Right lobe of liver (tissue), 6 donors: Measurements from ENCODE around the gene TBC1D2. TPM values are rescaled to one million over a fixed set of nuclear protein-coding genes. Genes with fewer than 3 reads are reported as not detected.

Experiments
- ATAC-seq, 4 donors: fragments of 200-7000 bp; cut with Tn5 transposase; one replicate each; pipeline ENCODE4 v1.9.1; 2020; ENCODE audit warnings: mild to moderate bottlenecking in 4 of 4, moderate library complexity in 4 of 4
- DNase-seq, 3 donors: peaks; one replicate each; pipeline ENCODE4 v3.0.0-alpha.2; 2020
- H3K27ac ChIP-seq, 3 donors: fragments of 200-600 bp; one replicate each; pipeline ENCODE4 v1.8.0; 2022
- H3K27me3 ChIP-seq, 2 donors: fragments of 200-600 bp; one replicate each; pipeline ENCODE4 v1.8.0; 2022
- H3K36me3 ChIP-seq, 4 donors: fragments of 200-600 bp; sonication (generic) in 1 of 4; one replicate each; pipeline versions ENCODE4 v1.5.1 to v1.8.0; 2017 to 2022; ENCODE audit warnings: control low read depth in 1 of 4
- H3K4me1 ChIP-seq, 4 donors: fragments of 200-600 bp; sonication (generic) in 1 of 4; one replicate each; pipeline versions ENCODE4 v1.5.1 to v1.8.0; 2017 to 2022; ENCODE audit warnings: control low read depth in 1 of 4
- H3K4me3 ChIP-seq, 3 donors: fragments of 200-600 bp; one replicate each; pipeline ENCODE4 v1.8.0; 2022
- H3K9me3 ChIP-seq, 4 donors: fragments of 200-600 bp; sonication (generic) in 1 of 4; one replicate each; pipeline versions ENCODE4 v1.5.1 to v1.8.0; 2017 to 2022; ENCODE audit warnings: control low read depth in 1 of 4
- POLR2A ChIP-seq: fragments of 450-650 bp; IDR thresholded peaks from one replicate; pipeline ENCODE4 v1.6.1; 2017; ENCODE audit warnings: antibody characterized with exemption, mild to moderate bottlenecking
- WGBS: methylation state at CpG from one replicate; pipeline ENCODE4 v1.1.6; 2018; ENCODE audit warnings: low coverage, low lambda C conversion rate; ENCODE audit not compliant: insufficient coverage; ENCODE audit errors: missing lambda C conversion rate; 5-methylcytosine and 5-hydroxymethylcytosine counted together
- intact Hi-C, 2 donors: fragments of 100-400 bp; cut with DNase I; formaldehyde crosslinking; loops; one replicate each; pipeline versions ENCODE4 v1.11.2 to v1.14.1; 2022
- total RNA-seq, 6 experiments: library from RNA; depleted of rRNA in 2 of 6; stranded (reverse); fragments of >200 nt in 2 of 6; fragmentation: NEBNext Ultra II Directional in 3 of 6; extraction: Animal tissue kit (Norgen Biotek cat#: 25700) in 3 of 6; gene quantifications; one replicate each; pipeline versions ENCODE4 v1.1.0 to v1.2.4, GENCODE V29; 2016 to 2023
- TF ChIP-seq, protein P1 (sequence below), 4 donors: fragments of 200-600 bp in 3 of 4; fragments of 450-650 bp in 1 of 4; IDR thresholded peaks; one replicate each; pipeline versions ENCODE4 v1.5.1 to v1.8.0; 2016 to 2022; ENCODE audit warnings: antibody characterized with exemption in 4 of 4, mild to moderate bottlenecking in 2 of 4
- donor health status: DM: no; HTN: yes; CAD: no.
- donor health status: DM: no; HTN: no; CAD: no.
- donor health status: DM: no; HTN: no; CAD: no.
- donor health status: DM: no; HTN: yes; CAD: no.
- donor health status: DM: no; HTN: yes; CAD: no.

The TBC1D2 gene
- total RNA-seq, 6 experiments from 2014 or later = 5.1 to 17.5 (median 9.7) TPM

DNA sequence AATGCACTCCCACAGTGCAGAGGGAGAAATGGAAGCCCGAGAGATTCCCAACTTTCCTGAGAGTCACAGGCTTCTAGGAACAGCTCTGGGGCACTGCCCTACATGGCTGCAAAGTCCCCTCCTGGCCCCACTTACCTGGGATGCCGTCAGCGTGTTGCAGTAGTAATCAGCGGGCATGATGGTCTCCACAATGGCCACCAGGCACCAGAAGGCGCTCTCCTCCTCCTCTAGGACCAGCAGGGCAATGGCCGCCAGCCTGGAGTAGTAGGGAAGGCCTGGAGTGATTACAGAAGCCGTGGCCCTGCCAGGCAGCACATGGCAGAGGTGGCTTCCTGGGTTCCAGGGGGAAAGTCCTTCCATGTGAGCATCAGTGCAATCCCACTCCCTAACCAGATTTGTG, 52.3 kb downstream of the TBC1D2 start:
- H3K4me3 ChIP-seq = no peak overlapping the region
- no peaks in the 10 kb centered on the region for H3K27me3 ChIP-seq
- peaks cover 0 to 11% (median 0%) of the 10 kb centered on the region in 4 donors for H3K4me1 ChIP-seq
- intact Hi-C loops = no loop called here
- DNase-seq = no peak
- H3K27ac ChIP-seq = no peak overlapping the region
- ATAC-seq = no peak
- no CpG with 5 or more reads among the region's 7 CpGs for whole genome bisulfite sequencing
- no peaks in the 10 kb centered on the region for H3K36me3 ChIP-seq
- H3K9me3 ChIP-seq = no peaks in the 10 kb centered on the region
- TF ChIP-seq, protein P1, sequence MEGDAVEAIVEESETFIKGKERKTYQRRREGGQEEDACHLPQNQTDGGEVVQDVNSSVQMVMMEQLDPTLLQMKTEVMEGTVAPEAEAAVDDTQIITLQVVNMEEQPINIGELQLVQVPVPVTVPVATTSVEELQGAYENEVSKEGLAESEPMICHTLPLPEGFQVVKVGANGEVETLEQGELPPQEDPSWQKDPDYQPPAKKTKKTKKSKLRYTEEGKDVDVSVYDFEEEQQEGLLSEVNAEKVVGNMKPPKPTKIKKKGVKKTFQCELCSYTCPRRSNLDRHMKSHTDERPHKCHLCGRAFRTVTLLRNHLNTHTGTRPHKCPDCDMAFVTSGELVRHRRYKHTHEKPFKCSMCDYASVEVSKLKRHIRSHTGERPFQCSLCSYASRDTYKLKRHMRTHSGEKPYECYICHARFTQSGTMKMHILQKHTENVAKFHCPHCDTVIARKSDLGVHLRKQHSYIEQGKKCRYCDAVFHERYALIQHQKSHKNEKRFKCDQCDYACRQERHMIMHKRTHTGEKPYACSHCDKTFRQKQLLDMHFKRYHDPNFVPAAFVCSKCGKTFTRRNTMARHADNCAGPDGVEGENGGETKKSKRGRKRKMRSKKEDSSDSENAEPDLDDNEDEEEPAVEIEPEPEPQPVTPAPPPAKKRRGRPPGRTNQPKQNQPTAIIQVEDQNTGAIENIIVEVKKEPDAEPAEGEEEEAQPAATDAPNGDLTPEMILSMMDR (IDR thresholded peaks at IDR 0.05) = no peak
- TF ChIP-seq POLR2A = no peak

DNA sequence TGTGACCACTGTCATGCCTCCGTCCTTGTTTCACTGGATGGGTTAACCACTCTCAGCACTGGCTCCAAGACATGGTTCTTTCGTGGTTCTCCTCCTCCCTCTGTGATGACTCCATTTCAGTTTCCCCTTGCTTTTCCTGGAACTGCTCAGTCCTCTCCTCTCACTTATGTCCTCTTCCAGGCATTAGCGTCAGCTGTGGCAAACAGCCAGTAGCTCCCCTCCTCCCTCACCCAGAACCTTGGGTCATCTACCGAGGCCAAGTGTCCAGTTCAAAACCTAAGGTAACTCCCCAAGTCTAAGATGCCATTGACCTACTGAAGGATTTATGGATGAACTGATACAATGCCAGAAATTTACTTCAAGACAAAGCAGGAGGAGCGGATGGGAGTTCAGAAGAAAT, 53.2 kb downstream of the TBC1D2 start:
- Histone ChIP-seq H3K4me1 (peaks cover 0 to 11% (median 0%) of the 10 kb centered on the region in 4 donors), H3K4me3 (no peak overlapping the region), H3K27ac (no peak overlapping the region), H3K27me3 (no peaks in the 10 kb centered on the region), H3K9me3 (no peaks in the 10 kb centered on the region), H3K36me3 (no peaks in the 10 kb centered on the region)
- ATAC-seq (peak in 2 of 4 donors; percentile 7 to 12), DNase-seq (no peak)
- intact Hi-C loops = no loop called here
- TF ChIP-seq, protein P1 (IDR thresholded peaks at IDR 0.05) = no peak
- TF ChIP-seq POLR2A = no peak
- 52% methylated on average over 5 of the region's 5 CpGs for WGBS

- Histone ChIP-seq H3K27me3 (no peaks in the 10 kb centered on the region), H3K9me3 (no peaks in the 10 kb centered on the region), H3K4me1 (peaks cover 0 to 11% (median 0%) of the 10 kb centered on the region in 4 donors), H3K4me3 (no peak overlapping the region), H3K27ac (no peak overlapping the region), H3K36me3 (no peaks in the 10 kb centered on the region)
- TF ChIP-seq, protein P1 (IDR thresholded peaks at IDR 0.05) = no peak
- no peak for TF ChIP-seq POLR2A
- peak; percentile 56 to 79 (median 74) for DNase-seq
- intact Hi-C loops = no loop called here
- WGBS = no CpG with 5 or more reads among the region's 7 CpGs
- ATAC-seq = peak; percentile 35 to 78 (median 56)
Observed at GRCh38 chr9:98201749-98202148, 53.7 kb downstream of the TBC1D2 start.

GRCh38 chr9:98201102-98201501, 54.3 kb downstream of the TBC1D2 start:
- Histone ChIP-seq H3K4me3 (no peak overlapping the region), H3K9me3 (no peaks in the 10 kb centered on the region), H3K27me3 (no peaks in the 10 kb centered on the region), H3K4me1 (peaks cover 0 to 10% (median 0%) of the 10 kb centered on the region in 4 donors), H3K27ac (no peak overlapping the region), H3K36me3 (no peaks in the 10 kb centered on the region)
- DNase-seq (no peak), ATAC-seq (no peak)
- WGBS = 89% methylated on average over 5 of the region's 6 CpGs
- intact Hi-C loops = no loop called here
- no peak for TF ChIP-seq POLR2A
- TF ChIP-seq, protein P1 (IDR thresholded peaks at IDR 0.05) = no peak
